Measurements from ENCODE around the gene GPR35.

- TF ChIP-seq CTCF (IDR thresholded peaks at IDR 0.05) (no peak), EP300 (IDR thresholded peaks at IDR 0.05) (no peak), POLR2A (IDR thresholded peaks at IDR 0.05) (no peak)
Observed at GRCh38 chr2:240632306-240632721, 7.0 kb downstream of the GPR35 start.

Measured in sigmoid colon (tissue), 4 donors.